ENCODE data around the gene PSMC4.
"Not testable (repeated sequence)": the region's sequence is repeated elsewhere in the genome, so short reads cannot be mapped to it uniquely, and the experiment has no call there.

Gene PSMC4

GRCh38 chr19:39943586-39943985, 27.4 kb upstream of the PSMC4 start:
- TF ChIP-seq CTCF (IDR thresholded peaks at IDR 0.05) (no peak), ZFX (IDR thresholded peaks at IDR 0.05; ENCODE audit: borderline replicate concordance) (no peak)
- H3K27ac ChIP-seq, result peak overlapping the region; percentile 74

GRCh38 chr19:39946532-39946931, 24.4 kb upstream of the PSMC4 start:
- H3K27ac ChIP-seq, result no peak overlapping the region
- TF ChIP-seq ZFX (IDR thresholded peaks at IDR 0.05; ENCODE audit: borderline replicate concordance) (no peak), CTCF (IDR thresholded peaks at IDR 0.05) (no peak)

- H3K27ac ChIP-seq, result no peak overlapping the region
Observed at GRCh38 chr19:39949026-39949747, 21.8 kb upstream of the PSMC4 start.

GRCh38 chr19:39951065-39951650, 19.8 kb upstream of the PSMC4 start:
- no peak for TF ChIP-seq CTCF (IDR thresholded peaks at IDR 0.05)
- no peak for TF ChIP-seq ZFX (IDR thresholded peaks at IDR 0.05; ENCODE audit: borderline replicate concordance)
- H3K27ac ChIP-seq, result no peak overlapping the region

More at GRCh38 chr19:39949026-39949747, 21.8 kb upstream of the PSMC4 start:
- TF ChIP-seq CTCF (IDR thresholded peaks at IDR 0.05), result no peak
- no peak for TF ChIP-seq ZFX (IDR thresholded peaks at IDR 0.05; ENCODE audit: borderline replicate concordance)

GRCh38 chr19:39951686-39952085, 19.3 kb upstream of the PSMC4 start:
- H3K27ac ChIP-seq, result no peak overlapping the region
- TF ChIP-seq CTCF (IDR thresholded peaks at IDR 0.05), result no peak
- no peak for TF ChIP-seq ZFX (IDR thresholded peaks at IDR 0.05; ENCODE audit: borderline replicate concordance)

GRCh38 chr19:39953915-39954314, 17.1 kb upstream of the PSMC4 start:
- TF ChIP-seq ZFX (IDR thresholded peaks at IDR 0.05; ENCODE audit: borderline replicate concordance) (no peak), CTCF (IDR thresholded peaks at IDR 0.05) (no peak)
- H3K27ac ChIP-seq, result no peak overlapping the region

- not testable (repeated sequence) for H3K27ac ChIP-seq
Observed at GRCh38 chr19:39957886-39958285, 13.1 kb upstream of the PSMC4 start.

GRCh38 chr19:39958942-39959341, 12.0 kb upstream of the PSMC4 start:
- not testable (repeated sequence) for H3K27ac ChIP-seq

GRCh38 chr19:39959407-39959806, 11.6 kb upstream of the PSMC4 start:
- H3K27ac ChIP-seq, result not testable (repeated sequence)
